Measurements from ENCODE around the gene SYDE2.
"Not testable (repeated sequence)": the region's sequence is repeated elsewhere in the genome, so short reads cannot be mapped to it uniquely, and the experiment has no call there.

Gene SYDE2, protein sequence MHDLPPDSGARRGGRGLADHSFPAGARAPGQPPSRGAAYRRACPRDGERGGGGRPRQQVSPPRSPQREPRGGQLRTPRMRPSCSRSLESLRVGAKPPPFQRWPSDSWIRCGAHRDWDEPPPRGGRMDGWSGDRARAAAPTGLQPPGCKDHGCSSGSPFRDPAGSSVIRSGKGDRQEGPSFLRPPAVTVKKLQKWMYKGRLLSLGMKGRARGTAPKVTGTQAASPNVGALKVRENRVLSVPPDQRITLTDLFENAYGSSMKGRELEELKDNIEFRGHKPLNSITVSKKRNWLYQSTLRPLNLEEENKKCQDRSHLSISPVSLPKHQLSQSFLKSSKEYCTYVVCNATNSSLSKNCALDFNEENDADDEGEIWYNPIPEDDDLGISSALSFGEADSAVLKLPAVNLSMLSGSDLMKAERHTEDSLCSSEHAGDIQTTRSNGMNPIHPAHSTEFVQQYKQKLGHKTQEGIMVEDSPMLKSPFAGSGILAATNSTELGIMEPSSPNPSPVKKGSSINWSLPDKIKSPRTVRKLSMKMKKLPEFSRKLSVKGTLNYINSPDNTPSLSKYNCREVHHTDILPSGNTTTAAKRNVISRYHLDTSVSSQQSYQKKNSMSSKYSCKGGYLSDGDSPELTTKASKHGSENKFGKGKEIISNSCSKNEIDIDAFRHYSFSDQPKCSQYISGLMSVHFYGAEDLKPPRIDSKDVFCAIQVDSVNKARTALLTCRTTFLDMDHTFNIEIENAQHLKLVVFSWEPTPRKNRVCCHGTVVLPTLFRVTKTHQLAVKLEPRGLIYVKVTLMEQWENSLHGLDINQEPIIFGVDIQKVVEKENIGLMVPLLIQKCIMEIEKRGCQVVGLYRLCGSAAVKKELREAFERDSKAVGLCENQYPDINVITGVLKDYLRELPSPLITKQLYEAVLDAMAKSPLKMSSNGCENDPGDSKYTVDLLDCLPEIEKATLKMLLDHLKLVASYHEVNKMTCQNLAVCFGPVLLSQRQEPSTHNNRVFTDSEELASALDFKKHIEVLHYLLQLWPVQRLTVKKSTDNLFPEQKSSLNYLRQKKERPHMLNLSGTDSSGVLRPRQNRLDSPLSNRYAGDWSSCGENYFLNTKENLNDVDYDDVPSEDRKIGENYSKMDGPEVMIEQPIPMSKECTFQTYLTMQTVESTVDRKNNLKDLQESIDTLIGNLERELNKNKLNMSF

DNA sequence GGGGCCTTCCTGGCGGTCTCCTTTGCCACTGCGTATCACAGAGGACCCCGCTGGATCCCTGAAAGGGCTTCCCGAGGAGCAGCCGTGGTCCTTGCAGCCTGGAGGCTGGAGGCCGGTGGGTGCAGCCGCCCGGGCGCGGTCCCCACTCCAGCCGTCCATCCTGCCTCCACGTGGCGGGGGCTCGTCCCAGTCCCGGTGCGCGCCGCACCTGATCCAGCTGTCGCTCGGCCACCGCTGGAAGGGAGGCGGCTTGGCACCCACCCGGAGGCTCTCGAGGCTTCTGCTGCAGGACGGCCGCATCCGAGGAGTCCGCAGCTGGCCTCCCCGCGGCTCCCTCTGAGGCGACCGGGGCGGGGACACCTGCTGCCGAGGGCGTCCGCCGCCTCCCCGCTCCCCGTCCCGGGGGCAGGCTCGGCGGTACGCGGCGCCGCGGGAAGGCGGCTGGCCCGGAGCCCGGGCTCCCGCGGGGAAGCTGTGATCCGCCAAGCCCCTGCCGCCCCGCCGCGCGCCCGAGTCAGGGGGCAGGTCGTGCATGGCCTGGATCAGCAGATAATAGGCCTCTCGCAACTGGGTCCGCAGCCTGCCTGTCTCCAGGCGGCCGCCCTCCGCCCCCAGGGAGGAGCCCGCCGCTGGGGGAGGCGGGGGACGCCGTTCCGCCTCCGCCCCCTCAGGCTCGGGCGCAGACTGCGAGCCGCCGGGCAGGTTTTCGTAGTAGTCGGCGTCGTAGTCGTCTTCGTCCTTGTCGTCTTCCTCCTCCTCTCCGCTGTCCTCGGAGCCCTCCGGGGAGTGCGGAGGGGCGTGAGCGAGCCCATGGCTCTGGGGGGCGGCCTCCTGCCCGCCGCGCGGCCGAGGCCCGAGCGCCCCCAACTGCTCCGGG, at the start of gene SYDE2:
Gene SYDE2, minus strand, starts transcription at position 554 of the 877 bp plus-strand sequence. Its CDS starts 20 bp downstream, at position 534.
- DNase-seq: peak; percentile 70

DNA sequence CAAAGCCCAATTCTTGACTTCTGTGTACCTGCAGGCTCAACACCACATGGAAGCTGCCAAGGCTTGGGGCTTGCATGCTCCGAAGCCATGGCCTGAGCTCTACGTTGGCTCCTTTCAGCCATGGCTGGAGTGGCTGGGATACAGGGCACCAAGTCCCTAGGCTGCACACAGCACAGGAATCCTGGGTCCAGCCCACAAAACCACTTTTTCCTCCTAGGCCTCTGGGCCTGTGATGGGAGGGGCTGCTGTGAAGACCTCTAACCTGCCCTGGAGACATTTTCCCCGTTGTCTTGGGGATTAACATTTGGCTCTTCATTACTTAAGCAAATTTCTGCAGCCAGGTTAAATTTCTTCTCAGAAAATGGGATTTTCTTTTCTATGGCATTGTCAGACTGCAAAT, 48.2 kb upstream of the SYDE2 start:
- DNase-seq: not testable (repeated sequence)

DNA sequence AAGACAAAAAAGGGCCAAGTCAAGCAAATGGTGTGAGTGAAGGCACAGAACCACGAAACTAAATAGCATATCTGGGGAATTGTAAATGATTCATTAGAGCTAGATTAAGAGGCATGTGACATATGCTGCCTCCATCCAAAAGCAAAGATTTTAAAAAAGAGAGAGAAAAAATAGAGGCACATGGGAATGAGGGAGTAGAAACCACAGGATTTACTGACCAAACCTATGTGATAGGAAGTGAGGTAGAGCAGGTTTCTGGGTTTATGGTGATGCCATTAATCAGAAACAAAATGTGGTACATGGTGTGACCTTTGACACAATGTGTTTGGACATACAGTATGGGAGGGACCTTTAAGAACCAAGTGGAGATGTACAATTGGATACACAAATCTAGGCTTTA, 45.1 kb upstream of the SYDE2 start:
- no peak for DNase-seq

DNA sequence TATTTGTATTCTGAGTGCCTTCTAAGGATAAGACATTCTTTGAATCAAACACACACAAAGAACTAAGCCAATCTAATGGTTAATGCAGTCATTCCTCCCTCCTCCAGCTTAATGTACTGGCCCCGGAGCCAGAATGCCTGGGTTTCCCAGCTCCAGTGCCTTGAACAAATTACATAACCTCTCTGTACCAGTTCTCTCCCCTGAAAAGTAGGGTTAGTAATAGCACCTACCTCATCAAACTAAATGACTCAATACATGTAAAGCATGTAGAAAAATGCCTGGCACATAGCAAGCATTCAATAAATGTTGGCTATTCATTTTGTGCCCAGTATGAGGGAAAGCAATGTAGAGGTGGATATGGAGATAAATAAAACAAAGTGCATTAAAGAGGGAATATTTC, 44.6 kb upstream of the SYDE2 start:
- no peak for DNase-seq

DNA sequence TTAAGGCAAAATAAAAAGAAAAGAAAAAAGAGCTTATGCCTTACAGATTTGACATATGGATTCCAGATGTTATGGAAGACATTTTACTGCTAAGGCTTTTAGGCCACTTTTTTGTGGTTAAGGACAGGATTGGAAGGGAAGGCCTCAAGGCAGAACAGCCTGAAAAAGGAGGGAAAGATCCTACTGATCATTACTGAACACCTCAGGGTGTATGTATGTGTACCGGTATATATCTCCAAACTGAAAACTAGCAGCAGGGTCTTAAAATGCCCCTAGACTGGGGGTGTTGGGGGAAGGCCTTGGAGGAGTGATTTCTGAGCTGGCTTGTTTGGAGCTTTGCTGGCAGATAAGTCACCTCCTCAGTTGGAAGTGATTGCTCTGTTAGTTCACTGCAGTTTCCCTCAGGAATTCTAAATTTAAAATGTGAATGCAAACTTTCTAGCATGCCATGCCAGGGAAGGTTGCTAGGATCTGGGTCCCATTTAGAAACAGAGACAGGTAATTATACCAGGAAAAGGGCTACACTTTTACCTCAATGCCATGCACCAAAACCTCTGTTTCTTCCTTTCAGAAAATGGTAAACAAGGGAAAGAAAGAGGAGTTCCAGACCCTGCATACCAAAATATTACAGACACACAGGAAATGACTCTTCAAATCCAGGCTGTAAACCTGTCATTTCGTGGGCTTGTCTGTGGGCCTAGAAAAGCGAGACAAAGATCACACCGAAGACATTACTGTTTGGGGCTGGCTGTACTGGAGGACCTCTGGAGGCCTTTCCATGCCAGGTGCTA, 43.6 kb upstream of the SYDE2 start:
- no peak for DNase-seq

DNA sequence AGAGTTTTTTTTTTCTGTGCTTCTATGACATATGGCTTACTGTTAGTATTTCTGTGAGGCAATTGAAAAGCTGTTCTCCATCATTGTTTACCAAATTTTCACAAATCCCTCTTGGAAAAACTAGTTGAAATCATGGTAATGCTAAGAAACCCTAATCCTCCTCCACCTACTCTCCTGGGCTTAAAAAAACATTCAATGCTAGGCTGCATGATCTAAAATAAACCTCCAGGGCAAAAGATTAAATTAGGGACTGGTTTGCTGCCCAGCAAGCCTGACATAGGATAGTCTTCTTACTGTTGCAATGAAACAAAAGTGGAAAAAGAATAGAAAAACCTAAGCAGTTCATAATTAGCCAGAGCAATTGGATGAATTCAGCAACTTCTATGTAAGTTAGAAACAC, 42.6 kb upstream of the SYDE2 start:
- DNase-seq: no peak

DNA sequence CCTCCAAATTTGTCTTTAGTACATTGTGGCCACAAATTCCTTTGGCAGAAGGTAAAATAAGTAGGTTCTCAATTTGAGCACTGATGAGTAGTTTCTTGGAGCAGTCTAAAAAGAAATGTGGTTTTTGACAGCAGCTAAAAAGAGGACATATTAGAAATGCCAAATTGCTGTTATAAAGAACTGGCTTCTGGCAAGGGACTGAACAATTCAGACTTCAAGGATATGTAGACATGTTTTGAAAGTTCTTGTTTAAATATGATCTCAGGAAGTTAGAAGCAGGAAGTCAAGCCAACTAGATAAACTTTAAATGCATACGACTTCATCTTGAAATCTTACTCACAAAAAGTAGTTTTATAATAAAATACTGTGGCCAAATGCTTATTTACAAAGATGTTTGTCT, 39.8 kb upstream of the SYDE2 start:
- DNase-seq: no peak

DNA sequence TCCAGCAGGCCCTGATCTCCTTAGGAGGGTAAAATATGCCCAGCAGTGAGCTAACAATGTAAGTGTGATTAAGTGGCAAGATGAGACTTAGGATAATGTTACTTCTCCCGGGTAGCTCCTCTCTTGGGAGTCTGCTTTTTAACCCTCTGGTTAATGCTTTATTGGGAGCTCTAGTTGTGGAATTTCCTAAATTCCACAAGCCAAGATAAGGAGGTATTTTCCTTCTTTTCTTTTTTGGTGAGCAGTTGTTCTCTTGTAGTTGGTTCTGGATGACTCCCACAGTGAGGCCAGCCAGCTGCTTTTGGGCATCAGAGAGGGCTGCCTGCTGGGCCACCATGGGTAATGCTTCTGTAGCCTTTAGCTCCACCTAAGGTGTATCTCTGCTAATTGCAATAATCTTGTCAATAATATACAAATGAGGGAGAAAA, 39.4 kb upstream of the SYDE2 start:
- DNase-seq: peak; percentile 53

DNA sequence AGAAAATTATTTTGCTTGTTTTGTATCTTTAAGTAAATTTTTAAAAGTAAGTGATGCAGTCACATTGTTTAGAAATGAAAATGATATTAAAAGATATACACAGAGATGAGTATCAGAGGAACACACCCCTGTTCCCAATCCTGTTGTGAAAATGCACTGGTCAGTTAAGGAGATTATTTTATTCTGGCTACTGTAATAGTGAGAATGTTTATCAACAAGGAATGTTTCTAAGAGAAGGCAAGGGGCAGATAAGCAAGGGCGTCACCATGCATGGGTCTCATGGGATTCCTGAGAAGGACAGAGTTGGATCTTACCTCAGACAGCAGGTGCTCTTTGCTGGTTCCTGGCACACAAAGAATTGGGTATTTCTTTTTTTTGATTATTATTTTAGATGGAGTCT, 36.8 kb upstream of the SYDE2 start:
- DNase-seq: no peak

DNA sequence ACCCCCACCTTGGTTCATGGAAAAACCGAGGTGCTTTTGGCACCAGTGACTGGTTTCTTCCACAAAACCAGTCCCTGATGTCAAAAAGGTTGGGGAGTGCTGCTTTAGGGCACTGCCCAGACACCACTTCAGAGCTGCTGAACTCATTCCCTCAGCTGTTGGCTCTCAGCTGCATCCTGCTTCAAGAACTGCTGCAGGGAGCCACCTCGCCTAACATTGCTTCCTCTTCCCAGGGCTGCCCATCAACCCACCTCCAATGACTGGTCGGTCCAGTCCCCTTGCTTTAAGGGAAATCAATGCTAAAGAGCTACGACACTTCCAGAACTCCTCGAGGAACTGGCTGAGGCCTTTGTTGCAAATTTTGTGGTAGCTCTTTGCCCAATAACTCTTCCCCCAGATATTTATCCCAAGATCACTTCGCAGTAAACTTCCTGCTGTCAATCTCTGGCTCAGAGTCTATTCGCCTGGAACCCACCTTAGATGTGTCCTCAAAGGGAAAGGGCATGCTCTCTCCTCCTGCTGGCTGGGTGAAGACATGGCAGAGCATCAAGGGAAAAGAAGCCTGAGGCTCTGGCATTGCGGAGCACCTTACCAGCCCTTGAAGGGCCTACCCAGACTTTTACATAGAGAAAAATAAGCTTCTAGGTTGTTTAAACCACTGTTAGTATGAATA, 29.6 kb upstream of the SYDE2 start:
- DNase-seq: no peak

DNA sequence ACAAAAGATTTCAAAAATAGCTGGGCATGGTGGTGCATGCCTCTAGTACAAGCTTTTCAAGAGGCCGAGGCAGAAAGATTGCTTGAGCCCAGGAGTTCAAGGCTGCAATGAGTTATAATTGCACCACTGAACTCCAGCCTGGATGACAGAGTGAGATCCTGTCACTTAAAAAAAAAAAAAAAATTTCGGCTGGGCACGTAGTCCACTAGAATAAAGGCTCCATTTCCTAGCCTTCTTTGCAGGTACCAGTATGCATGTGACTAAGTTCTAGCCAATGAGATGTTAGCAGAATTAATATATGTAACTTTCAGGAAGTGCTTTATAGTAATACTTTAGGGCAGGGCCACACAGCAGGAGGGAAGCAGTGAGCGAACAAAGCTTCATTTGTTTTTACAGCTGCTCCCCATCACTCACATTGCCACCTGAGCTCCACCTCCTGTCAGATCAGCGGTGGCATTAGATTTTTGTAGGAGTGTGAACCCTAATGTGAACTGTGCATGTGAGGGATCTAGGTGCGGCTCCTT, 28.8 kb upstream of the SYDE2 start:
- peak; percentile 35 for DNase-seq

DNA sequence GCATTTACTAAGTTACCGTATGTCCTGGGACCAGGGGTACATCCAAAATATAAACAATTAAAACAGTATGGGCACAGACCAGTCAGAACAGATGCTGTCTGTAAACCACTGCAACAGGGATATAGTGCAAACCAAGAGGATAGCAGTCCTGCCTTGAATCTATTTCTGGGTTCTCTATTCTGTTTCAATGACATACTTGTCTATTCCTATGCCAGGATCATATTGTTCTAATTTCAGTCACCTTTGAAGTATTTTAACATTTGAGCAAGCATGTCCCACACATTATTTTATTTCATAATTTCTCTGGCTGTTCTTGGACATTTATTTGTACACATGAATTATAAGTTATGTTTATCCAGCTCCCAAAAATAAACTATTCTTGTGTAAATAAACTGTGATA, 28.2 kb upstream of the SYDE2 start:
- DNase-seq: no peak

DNA sequence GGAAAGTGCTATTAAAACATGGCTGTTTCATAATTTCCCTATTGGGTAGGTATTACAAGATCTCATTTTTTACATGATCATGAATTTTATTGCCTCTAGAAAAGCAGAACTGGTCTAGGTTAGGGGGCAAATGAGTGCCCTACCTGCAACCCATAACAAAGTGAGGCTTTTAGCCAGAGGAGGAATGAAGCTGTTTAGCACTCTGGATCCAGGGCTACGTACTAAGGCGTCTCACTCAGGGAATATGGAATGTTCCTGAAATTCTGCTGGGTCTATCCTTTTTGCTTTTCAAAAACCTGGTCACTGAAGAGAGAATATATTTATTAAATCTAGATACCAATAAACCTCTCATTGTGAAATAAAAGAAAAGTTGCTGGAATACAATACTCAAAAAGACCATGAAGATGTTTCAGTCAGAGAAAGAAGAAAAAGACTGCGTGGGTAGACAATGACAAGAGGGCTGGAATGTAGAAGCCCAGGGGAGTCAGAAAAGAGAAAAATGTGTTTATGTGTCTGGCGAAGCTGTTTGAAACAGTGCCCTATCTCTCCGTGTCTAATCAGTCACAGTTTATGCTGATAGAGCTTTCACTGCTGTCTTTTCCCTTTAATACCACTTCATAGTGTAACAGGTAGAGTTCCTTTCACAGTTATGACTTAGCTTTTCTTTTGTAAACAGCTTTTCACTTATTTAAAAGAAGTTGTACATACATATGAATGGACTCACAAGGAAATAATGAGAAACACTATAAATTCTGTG, 25.0 kb upstream of the SYDE2 start:
- DNase-seq: no peak

DNA sequence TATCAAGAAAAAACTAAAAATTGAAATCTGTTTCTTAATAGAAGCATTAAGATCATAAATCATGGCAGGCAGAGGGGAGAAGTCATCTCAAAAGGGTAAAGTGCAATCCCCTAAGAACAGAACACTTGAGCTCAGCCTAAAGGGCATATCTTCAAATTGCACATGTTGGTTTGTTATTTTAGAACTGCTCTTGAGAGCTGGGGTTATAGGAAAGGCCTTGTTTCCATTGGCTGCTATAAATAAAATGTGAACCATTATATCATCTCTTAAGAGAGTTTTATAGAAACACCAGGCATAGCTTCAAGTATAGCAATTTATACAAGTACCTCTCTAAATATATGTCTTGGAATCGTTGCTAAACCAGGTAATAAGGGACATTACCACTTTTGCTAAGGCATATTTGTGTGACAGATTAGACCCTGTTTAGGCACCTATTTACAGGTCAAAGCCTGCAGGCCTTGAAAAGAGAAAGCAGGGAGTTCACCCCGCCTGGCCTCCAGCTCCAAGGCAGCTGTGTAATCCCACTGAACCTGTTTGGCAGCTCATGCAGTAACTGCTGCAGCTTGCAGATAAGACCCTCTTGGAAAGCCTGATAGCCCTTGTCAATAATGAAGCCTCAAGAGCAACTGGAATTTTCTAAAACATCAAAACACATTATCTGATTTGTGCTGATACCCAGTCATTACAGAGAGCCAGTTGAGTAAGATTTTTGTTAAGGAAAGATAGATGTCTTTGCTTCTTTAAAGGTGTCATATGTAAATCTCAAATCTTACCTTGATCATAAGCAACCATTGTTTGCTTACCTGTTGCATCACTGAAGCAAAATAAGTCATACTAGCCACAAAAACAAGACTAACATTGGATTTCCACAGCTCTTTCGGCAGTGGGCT, 24.2 kb upstream of the SYDE2 start:
- peak; percentile 21 for DNase-seq

DNA sequence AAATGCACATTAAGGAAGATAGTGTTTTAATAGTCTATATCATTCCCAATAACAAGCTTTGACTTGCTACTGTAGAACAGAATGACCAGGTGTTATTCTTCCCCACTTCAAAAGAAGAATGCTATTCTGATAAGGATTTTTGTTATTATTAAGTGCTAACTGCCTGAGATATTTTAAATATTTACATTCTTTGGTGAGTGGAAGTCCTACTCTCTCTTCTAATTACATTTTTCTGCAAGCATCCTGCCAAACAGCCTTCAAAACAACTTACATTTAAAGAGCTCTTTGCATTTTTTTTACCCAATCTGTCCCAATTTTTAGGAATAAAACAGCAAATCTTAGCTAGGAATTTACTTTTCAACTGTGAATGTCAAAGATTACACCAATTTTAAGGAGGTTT, 23.5 kb upstream of the SYDE2 start:
- no peak for DNase-seq

DNA sequence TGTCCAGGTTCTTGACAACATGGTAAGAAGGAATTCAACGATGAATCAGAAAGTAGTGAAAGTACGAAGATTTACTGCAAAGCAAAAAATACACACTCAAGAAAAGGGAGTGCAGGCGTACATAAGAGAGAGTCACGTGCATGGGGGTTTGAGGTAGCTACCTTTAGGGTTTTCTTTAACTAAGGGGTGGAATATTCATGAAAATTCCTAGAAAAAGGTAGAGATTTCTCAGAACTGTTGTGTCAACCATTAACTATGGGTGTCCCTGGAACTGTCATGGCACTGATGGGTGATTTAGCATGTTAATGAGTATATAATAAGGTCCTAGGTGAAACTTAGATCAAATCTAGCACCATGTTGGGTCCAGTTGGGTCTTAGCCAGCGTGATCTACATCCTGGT, 22.5 kb upstream of the SYDE2 start:
- DNase-seq: no peak

DNA sequence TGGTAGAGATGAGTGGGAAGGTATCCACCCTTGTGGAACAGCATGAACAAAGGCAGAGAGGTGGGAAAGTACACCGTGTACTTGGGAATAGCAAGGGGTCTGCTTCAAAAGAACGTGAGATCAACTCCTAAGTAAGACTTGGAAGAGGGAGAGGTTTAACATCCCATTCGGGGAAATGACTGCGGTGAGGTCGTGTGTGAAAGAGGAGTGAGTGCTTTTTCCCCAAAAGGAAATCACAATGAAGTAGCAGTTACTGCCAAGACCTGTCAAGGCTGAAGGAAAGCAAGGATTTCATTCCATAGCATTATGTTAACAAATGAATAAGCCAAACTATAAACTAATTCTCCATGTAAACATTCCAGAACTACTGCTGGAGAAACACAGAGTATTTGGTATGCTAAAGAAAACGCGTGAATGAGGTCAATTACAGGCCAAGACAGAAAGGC, 20.0 kb upstream of the SYDE2 start:
- DNase-seq: no peak

DNA sequence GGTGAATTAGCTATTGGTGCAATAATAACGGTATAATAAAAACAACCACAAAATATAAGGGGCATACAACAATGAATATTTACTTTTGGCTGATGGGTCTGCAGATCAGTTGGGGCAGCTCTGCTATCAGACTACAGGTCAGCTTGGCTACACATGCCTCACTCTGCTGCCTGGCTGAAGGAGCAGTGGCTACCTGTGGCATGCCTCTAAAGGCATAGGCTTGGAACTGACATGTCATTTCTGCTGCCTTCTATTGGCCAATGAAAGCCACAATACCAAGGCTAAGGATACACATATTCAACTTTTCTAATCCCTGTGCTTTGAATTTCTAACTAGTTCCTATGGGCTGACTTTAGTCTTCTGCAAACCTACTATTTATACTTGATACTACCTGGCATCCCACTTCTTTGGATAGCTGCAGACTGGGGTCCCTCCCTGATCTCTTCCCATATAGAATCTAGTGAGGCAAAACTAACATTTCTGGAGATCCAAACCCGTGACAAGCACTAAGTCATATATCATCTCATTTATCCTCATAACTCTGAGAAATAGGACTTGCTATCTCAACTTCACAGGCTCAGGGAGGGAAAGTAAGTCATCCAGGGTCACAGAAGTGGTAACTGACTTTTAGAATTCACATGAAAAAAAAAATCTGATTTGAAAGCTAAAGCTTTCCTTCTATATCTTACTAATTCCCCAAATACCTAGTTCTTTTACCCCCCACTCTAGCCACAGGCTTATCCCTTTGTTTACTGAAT, 19.2 kb upstream of the SYDE2 start:
- DNase-seq: no peak
